ENCODE results near the gene MED29.

DNA sequence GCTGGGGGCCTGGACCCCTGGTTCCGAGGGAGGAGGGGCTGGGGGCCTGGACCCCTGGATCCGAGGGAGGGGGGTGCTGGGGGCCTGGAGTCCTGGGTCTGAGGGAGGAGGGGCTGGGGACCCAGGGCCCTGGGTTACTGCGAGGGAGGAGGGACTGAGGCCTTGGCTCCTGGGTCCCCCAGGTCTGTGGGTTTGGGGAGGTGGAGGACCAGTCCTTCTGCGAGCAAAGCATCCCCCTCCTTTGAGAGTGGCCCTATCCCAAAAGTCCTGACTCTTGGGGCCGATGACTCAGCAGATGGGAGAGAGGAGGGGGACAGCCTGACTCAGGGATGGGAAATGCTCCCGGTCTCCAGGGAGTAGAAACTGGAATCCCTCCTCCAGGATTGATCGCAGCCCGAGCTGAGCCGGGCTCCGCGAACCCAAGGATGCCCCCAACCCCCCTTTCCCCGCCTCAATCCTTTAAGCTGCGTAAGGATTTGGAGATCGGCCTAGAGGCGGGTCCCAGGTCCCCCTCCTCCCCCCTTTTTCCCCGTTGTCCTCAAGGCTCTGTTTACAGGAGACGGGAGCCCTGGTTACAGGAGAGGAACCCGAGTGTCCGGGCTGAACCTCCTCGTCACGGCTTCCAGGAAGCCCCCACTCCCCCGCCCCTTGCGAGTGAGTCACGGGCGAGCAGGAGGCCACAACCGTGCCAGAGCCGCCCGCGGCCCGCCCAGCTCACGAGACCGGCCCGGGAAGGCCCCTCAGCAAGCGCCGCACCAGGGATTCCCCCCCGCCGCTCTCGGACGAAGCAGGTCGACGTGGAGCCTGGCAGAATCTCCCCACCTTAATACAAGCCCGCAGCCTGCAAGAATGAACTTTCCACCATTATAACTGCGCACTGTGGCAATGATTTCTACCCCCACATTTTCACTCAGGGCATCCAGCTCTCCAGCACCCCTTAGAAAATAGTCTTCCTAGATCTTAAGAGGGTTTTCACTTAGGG lies 12.4 kb downstream of the MED29 start:
- TF ChIP-seq SP4 (CRISPR knock-in tag; IDR thresholded peaks at IDR 0.05), result no peak
- TF ChIP-seq, protein P1, sequence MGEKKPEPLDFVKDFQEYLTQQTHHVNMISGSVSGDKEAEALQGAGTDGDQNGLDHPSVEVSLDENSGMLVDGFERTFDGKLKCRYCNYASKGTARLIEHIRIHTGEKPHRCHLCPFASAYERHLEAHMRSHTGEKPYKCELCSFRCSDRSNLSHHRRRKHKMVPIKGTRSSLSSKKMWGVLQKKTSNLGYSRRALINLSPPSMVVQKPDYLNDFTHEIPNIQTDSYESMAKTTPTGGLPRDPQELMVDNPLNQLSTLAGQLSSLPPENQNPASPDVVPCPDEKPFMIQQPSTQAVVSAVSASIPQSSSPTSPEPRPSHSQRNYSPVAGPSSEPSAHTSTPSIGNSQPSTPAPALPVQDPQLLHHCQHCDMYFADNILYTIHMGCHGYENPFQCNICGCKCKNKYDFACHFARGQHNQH (CRISPR knock-in tag; IDR thresholded peaks at IDR 0.05), result no peak

Data from HepG2 (cell line).